Endometrial microvascular endothelial cells (primary cell): Measurements from ENCODE around the gene BRD1. TPM values are rescaled to one million over a fixed set of nuclear protein-coding genes. Genes with fewer than 3 reads are reported as not detected.

Experiments used
- in situ Hi-C: cut with HindIII; loops from 2 replicates; pipeline ENCODE4 v1.10.0; 2017; ENCODE audit warnings: low sequenced_read_pairs, low pct_unique_long_range_greater_than_20kb; ENCODE audit errors: inconsistent ontology term
- total RNA-seq: library from RNA; depleted of rRNA; stranded (reverse); fragments of >200 nt; gene quantifications from one replicate; pipeline ENCODE4 v1.2.3, GENCODE V29; 2015; ENCODE audit errors: inconsistent ontology term

The BRD1 gene
- total RNA-seq, 1 donor from 2014 or later: 16.1 TPM

GRCh38 chr22:49777569-49778249, 50.0 kb downstream of the BRD1 start:
- in situ Hi-C loops: loop anchor here (25.0 kb wide), 1 partner anchor 135 kb away; the partner anchor contains the start of genes ALG12 and CRELD2

- in situ Hi-C loops: loop anchor here (25.0 kb wide), 1 partner anchor 135 kb away; the partner anchor contains the start of genes ALG12 and CRELD2
Observed at GRCh38 chr22:49776891-49777290, 50.8 kb downstream of the BRD1 start.

GRCh38 chr22:49775867-49776511, 51.7 kb downstream of the BRD1 start:
- in situ Hi-C loops: loop anchor here (25.0 kb wide), 1 partner anchor 136 kb away; the partner anchor contains the start of genes ALG12 and CRELD2

GRCh38 chr22:49775191-49775866, 52.3 kb downstream of the BRD1 start:
- in situ Hi-C loops: loop anchor here (25.0 kb wide), 1 partner anchor 137 kb away; the partner anchor contains the start of genes ALG12 and CRELD2

GRCh38 chr22:49774499-49775151, 53.0 kb downstream of the BRD1 start:
- in situ Hi-C loops: loop anchor here (25.0 kb wide), 1 partner anchor 138 kb away; the partner anchor contains the start of genes ALG12 and CRELD2

GRCh38 chr22:49774046-49774445, 53.6 kb downstream of the BRD1 start:
- in situ Hi-C loops: no loop called here

GRCh38 chr22:49773531-49773930, 54.1 kb downstream of the BRD1 start:
- in situ Hi-C loops: no loop called here

GRCh38 chr22:49772692-49773091, 55.0 kb downstream of the BRD1 start:
- in situ Hi-C loops: no loop called here

- in situ Hi-C loops: no loop called here
Observed at GRCh38 chr22:49771266-49772065, 56.2 kb downstream of the BRD1 start.

- in situ Hi-C loops: no loop called here
Observed at GRCh38 chr22:49770547-49771265, 57.0 kb downstream of the BRD1 start.

GRCh38 chr22:49769691-49770546, 57.8 kb downstream of the BRD1 start:
- in situ Hi-C loops: no loop called here

GRCh38 chr22:49768951-49769690, 58.6 kb downstream of the BRD1 start:
- in situ Hi-C loops: no loop called here

GRCh38 chr22:49768077-49768910, 59.4 kb downstream of the BRD1 start:
- in situ Hi-C loops: no loop called here

- in situ Hi-C loops: no loop called here
Observed at GRCh38 chr22:49767355-49768062, 60.2 kb downstream of the BRD1 start.

- in situ Hi-C loops: no loop called here
Observed at GRCh38 chr22:49765951-49766350, 61.7 kb downstream of the BRD1 start.
